ENCODE measurements around the gene PPRC1. TPM values are rescaled to one million over a fixed set of nuclear protein-coding genes. Genes with fewer than 3 reads are reported as not detected.

The PPRC1 gene
- total RNA-seq, result 14.6 TPM

GRCh38 chr10:102132563-102133372, at the start of gene PPRC1:
TSS of gene PPRC1 (plus strand) at chr10:102133040. CDS start at chr10:102133069, 29 bp downstream.
- peak; percentile 100 for DNase-seq

GRCh38 chr10:102083541-102083940, 49.3 kb upstream of the PPRC1 start:
- no peak for DNase-seq

- no peak for DNase-seq
Observed at GRCh38 chr10:102085336-102085735, 47.5 kb upstream of the PPRC1 start.

- DNase-seq, result no peak
Observed at GRCh38 chr10:102086196-102086595, 46.6 kb upstream of the PPRC1 start.

- DNase-seq, result no peak
Observed at GRCh38 chr10:102090772-102091171, 42.1 kb upstream of the PPRC1 start.

GRCh38 chr10:102096449-102096848, 36.4 kb upstream of the PPRC1 start:
- no peak for DNase-seq

GRCh38 chr10:102101152-102101551, 31.7 kb upstream of the PPRC1 start:
- no peak for DNase-seq

- DNase-seq, result no peak
Observed at GRCh38 chr10:102102421-102102820, 30.4 kb upstream of the PPRC1 start.

- DNase-seq, result peak; percentile 55
Observed at GRCh38 chr10:102106998-102107397, 25.8 kb upstream of the PPRC1 start.

- DNase-seq, result no peak
Observed at GRCh38 chr10:102109166-102110116, 23.4 kb upstream of the PPRC1 start.

GRCh38 chr10:102111276-102111675, 21.6 kb upstream of the PPRC1 start:
- no peak for DNase-seq

- no peak for DNase-seq
Observed at GRCh38 chr10:102112210-102112817, 20.5 kb upstream of the PPRC1 start.

- DNase-seq, result no peak
Observed at GRCh38 chr10:102113261-102113955, 19.4 kb upstream of the PPRC1 start.

GRCh38 chr10:102113956-102114857, 18.6 kb upstream of the PPRC1 start:
- peak; percentile 52 for DNase-seq

GRCh38 chr10:102114861-102115618, 17.8 kb upstream of the PPRC1 start:
- DNase-seq, result peak; percentile 97

GRCh38 chr10:102115775-102116174, 17.1 kb upstream of the PPRC1 start:
- no peak for DNase-seq

GRCh38 chr10:102116656-102117055, 16.2 kb upstream of the PPRC1 start:
- DNase-seq, result no peak

GRCh38 chr10:102117391-102118159, 15.3 kb upstream of the PPRC1 start:
- peak; percentile 96 for DNase-seq

- DNase-seq, result no peak
Observed at GRCh38 chr10:102118867-102119266, 14.0 kb upstream of the PPRC1 start.

Data from tongue (tissue), 2 donors.